Mesothelial cell of epicardium (in vitro differentiated cells): ENCODE results near the gene TMEM143. TPM values are rescaled to one million over a fixed set of nuclear protein-coding genes. Genes with fewer than 3 reads are reported as not detected.
A peak's percentile ranks its signal among the peaks of the same experiment; 100 is the strongest.

Source experiments
- DNase-seq, 2 experiments: peaks; one replicate each; pipeline ENCODE4 v3.0.0; 2021; ENCODE audit warnings: low spot score in 2 of 2; ENCODE audit not compliant: unreplicated experiment in 2 of 2
- H3K27ac Mint-ChIP-seq: 2 replicates; pipeline ENCODE4 v1.8.0; 2021; ENCODE audit warnings: mixed read lengths
- H3K27me3 Mint-ChIP-seq: 2 replicates; pipeline ENCODE4 v1.8.0; 2021; ENCODE audit warnings: low read depth, mixed read lengths
- H3K36me3 Mint-ChIP-seq: 2 replicates; pipeline ENCODE4 v1.8.0; 2021; ENCODE audit warnings: mixed read lengths
- H3K4me1 Mint-ChIP-seq: 2 replicates; pipeline ENCODE4 v1.8.0; 2021; ENCODE audit warnings: mixed read lengths
- H3K4me3 Mint-ChIP-seq: 2 replicates; pipeline ENCODE4 v1.8.0; 2021; ENCODE audit warnings: mild to moderate bottlenecking, moderate library complexity, mixed read lengths
- H3K9me3 Mint-ChIP-seq: 2 replicates; pipeline ENCODE4 v1.8.0; 2021; ENCODE audit warnings: mixed read lengths
- total RNA-seq: library from RNA; stranded (reverse); gene quantifications from 3 replicates; pipeline ENCODE4 v1.2.1, GENCODE V29; 2021
- TF ChIP-seq, protein P1 (sequence below): fragments of 200-600 bp; sonication (generic); IDR thresholded peaks from one replicate; pipeline ENCODE4 v1.5.0; 2021; ENCODE audit warnings: antibody characterized with exemption; ENCODE audit not compliant: unreplicated experiment

The TMEM143 gene
- total RNA-seq, 1 donor from 2014 or later = 11.7 TPM

GRCh38 chr19:48396824-48397176 lies 33.1 kb upstream of the TMEM143 start:
- no peaks in the 10 kb centered on the region for H3K9me3 Mint-ChIP-seq
- DNase-seq = no peak
- TF ChIP-seq, protein P1, sequence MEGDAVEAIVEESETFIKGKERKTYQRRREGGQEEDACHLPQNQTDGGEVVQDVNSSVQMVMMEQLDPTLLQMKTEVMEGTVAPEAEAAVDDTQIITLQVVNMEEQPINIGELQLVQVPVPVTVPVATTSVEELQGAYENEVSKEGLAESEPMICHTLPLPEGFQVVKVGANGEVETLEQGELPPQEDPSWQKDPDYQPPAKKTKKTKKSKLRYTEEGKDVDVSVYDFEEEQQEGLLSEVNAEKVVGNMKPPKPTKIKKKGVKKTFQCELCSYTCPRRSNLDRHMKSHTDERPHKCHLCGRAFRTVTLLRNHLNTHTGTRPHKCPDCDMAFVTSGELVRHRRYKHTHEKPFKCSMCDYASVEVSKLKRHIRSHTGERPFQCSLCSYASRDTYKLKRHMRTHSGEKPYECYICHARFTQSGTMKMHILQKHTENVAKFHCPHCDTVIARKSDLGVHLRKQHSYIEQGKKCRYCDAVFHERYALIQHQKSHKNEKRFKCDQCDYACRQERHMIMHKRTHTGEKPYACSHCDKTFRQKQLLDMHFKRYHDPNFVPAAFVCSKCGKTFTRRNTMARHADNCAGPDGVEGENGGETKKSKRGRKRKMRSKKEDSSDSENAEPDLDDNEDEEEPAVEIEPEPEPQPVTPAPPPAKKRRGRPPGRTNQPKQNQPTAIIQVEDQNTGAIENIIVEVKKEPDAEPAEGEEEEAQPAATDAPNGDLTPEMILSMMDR = no peak
- peaks cover 45% of the 10 kb centered on the region for H3K4me1 Mint-ChIP-seq
- peaks cover 36% of the 10 kb centered on the region for H3K27me3 Mint-ChIP-seq
- no peaks in the 10 kb centered on the region for H3K36me3 Mint-ChIP-seq
- H3K27ac Mint-ChIP-seq = no peak overlapping the region
- H3K4me3 Mint-ChIP-seq = peak overlapping the region; percentile 76

GRCh38 chr19:48396016-48396823 lies 32.5 kb upstream of the TMEM143 start:
- Mint-ChIP-seq H3K9me3 (no peaks in the 10 kb centered on the region), H3K4me3 (peak overlapping the region; percentile 76), H3K36me3 (no peaks in the 10 kb centered on the region), H3K27me3 (peaks cover 36% of the 10 kb centered on the region), H3K4me1 (peaks cover 48% of the 10 kb centered on the region), H3K27ac (peak overlapping the region; percentile 69)
- TF ChIP-seq, protein P1 = no peak
- DNase-seq = no peak

- H3K27me3 Mint-ChIP-seq = peaks cover 36% of the 10 kb centered on the region
- TF ChIP-seq, protein P1 = no peak
- no peak for DNase-seq
- peak overlapping the region; percentile 76 for H3K4me3 Mint-ChIP-seq
- peaks cover 47% of the 10 kb centered on the region for H3K4me1 Mint-ChIP-seq
- H3K36me3 Mint-ChIP-seq = no peaks in the 10 kb centered on the region
- H3K27ac Mint-ChIP-seq = peak overlapping the region; percentile 69
- H3K9me3 Mint-ChIP-seq = no peaks in the 10 kb centered on the region
Observed at GRCh38 chr19:48395499-48395898, 31.8 kb upstream of the TMEM143 start.

GRCh38 chr19:48395170-48395455 lies 31.4 kb upstream of the TMEM143 start:
- peaks cover 46% of the 10 kb centered on the region for H3K4me1 Mint-ChIP-seq
- TF ChIP-seq, protein P1 = no peak
- no peaks in the 10 kb centered on the region for H3K36me3 Mint-ChIP-seq
- peak overlapping the region; percentile 76 for H3K4me3 Mint-ChIP-seq
- no peak overlapping the region for H3K27ac Mint-ChIP-seq
- H3K27me3 Mint-ChIP-seq = peaks cover 36% of the 10 kb centered on the region
- H3K9me3 Mint-ChIP-seq = no peaks in the 10 kb centered on the region
- DNase-seq = no peak

- no peaks in the 10 kb centered on the region for H3K36me3 Mint-ChIP-seq
- peak overlapping the region; percentile 5 for H3K27ac Mint-ChIP-seq
- TF ChIP-seq, protein P1 = no peak
- peaks cover 47% of the 10 kb centered on the region for H3K4me1 Mint-ChIP-seq
- H3K27me3 Mint-ChIP-seq = peaks cover 36% of the 10 kb centered on the region
- no peaks in the 10 kb centered on the region for H3K9me3 Mint-ChIP-seq
- H3K4me3 Mint-ChIP-seq = peak overlapping the region; percentile 76
- DNase-seq = no peak
Observed at GRCh38 chr19:48394331-48395169, 30.8 kb upstream of the TMEM143 start.
